Skeletal muscle tissue (tissue), 5 donors: ENCODE results near the gene TMEM164. TPM values are rescaled to one million over a fixed set of nuclear protein-coding genes. Genes with fewer than 3 reads are reported as not detected.

ENCODE experiments used
- H3K27ac ChIP-seq: one replicate; pipeline ENCODE4 v1.7.0; 2013; ENCODE audit warnings: mild to moderate bottlenecking, low read depth, low read length, inconsistent platforms
- H3K27me3 ChIP-seq, 3 donors: one replicate each; pipeline ENCODE4 v1.7.0; 2013; ENCODE audit warnings: low read length in 3 of 3; ENCODE audit not compliant: control insufficient read depth in 3 of 3, insufficient read depth in 3 of 3
- H3K36me3 ChIP-seq, 3 donors: one replicate each; pipeline ENCODE4 v1.7.0; 2013; ENCODE audit warnings: low read length in 3 of 3; ENCODE audit not compliant: control insufficient read depth in 3 of 3, insufficient read depth in 3 of 3
- H3K4me1 ChIP-seq, 3 donors: one replicate each; pipeline ENCODE4 v1.7.0; 2013; ENCODE audit warnings: low read length in 3 of 3, mild to moderate bottlenecking in 3 of 3; ENCODE audit not compliant: control insufficient read depth in 3 of 3, insufficient read depth in 3 of 3
- H3K4me3 ChIP-seq, 3 donors: one replicate each; pipeline ENCODE4 v1.7.0; 2013; ENCODE audit warnings: low read length in 3 of 3
- H3K9ac ChIP-seq, 3 donors: one replicate each; pipeline ENCODE4 v1.7.0; 2013; ENCODE audit warnings: low read length in 3 of 3, mild to moderate bottlenecking in 3 of 3, moderate library complexity in 2 of 3, low read depth in 1 of 3
- H3K9me3 ChIP-seq, 3 donors: one replicate each; pipeline ENCODE4 v1.7.0; 2013; ENCODE audit warnings: low read length in 3 of 3; ENCODE audit not compliant: control insufficient read depth in 3 of 3
- small RNA-seq: library from RNA; depleted of rRNA; stranded (forward); fragments of <200 nt; gene quantifications from one replicate; pipeline ENCODE3, GENCODE V24; 2014
- total RNA-seq: library from RNA; depleted of rRNA; stranded (reverse); fragments of >200 nt; gene quantifications from one replicate; pipeline ENCODE4 v1.2.3, GENCODE V29; 2014
- donor health status: Osteomylitis.

Gene TMEM164
- total RNA-seq, 1 donor from 2014 or later: 15.1 TPM

GRCh38 chrX:110216027-110216426 lies 213.1 kb downstream of the TMEM164 start:
- Histone ChIP-seq H3K36me3 (no peaks in the 10 kb centered on the region), H3K4me3 (no peak overlapping the region), H3K4me1 (no peaks in the 10 kb centered on the region), H3K27me3 (no peaks in the 10 kb centered on the region), H3K27ac (no peak overlapping the region), H3K9me3 (no peaks in the 10 kb centered on the region), H3K9ac (no peak overlapping the region)

GRCh38 chrX:110218591-110218990 lies 215.7 kb downstream of the TMEM164 start:
- Histone ChIP-seq H3K27ac (no peak overlapping the region), H3K27me3 (no peaks in the 10 kb centered on the region), H3K9me3 (no peaks in the 10 kb centered on the region), H3K4me1 (no peaks in the 10 kb centered on the region), H3K9ac (no peak overlapping the region), H3K4me3 (no peak overlapping the region), H3K36me3 (no peaks in the 10 kb centered on the region)

GRCh38 chrX:110219920-110220319 lies 217.0 kb downstream of the TMEM164 start:
- H3K4me3 ChIP-seq: no peak overlapping the region
- H3K4me1 ChIP-seq: no peaks in the 10 kb centered on the region
- H3K27ac ChIP-seq: no peak overlapping the region
- H3K9ac ChIP-seq: no peak overlapping the region
- no peaks in the 10 kb centered on the region for H3K27me3 ChIP-seq
- H3K9me3 ChIP-seq: no peaks in the 10 kb centered on the region
- no peaks in the 10 kb centered on the region for H3K36me3 ChIP-seq

GRCh38 chrX:110222497-110223257 lies 219.8 kb downstream of the TMEM164 start:
- no peaks in the 10 kb centered on the region for H3K9me3 ChIP-seq

GRCh38 chrX:110224926-110225617 lies 222.2 kb downstream of the TMEM164 start:
- H3K36me3 ChIP-seq: no peaks in the 10 kb centered on the region
- H3K27ac ChIP-seq: no peak overlapping the region
- no peaks in the 10 kb centered on the region for H3K27me3 ChIP-seq
- no peak overlapping the region for H3K4me3 ChIP-seq
- no peaks in the 10 kb centered on the region for H3K4me1 ChIP-seq
- H3K9me3 ChIP-seq: no peaks in the 10 kb centered on the region
- no peak overlapping the region for H3K9ac ChIP-seq

More at GRCh38 chrX:110222497-110223257, 219.8 kb downstream of the TMEM164 start:
- Histone ChIP-seq H3K27me3 (no peaks in the 10 kb centered on the region), H3K4me1 (no peaks in the 10 kb centered on the region), H3K27ac (no peak overlapping the region), H3K4me3 (no peak overlapping the region), H3K9ac (no peak overlapping the region), H3K36me3 (no peaks in the 10 kb centered on the region)

- H3K36me3 ChIP-seq: no peaks in the 10 kb centered on the region
- no peaks in the 10 kb centered on the region for H3K4me1 ChIP-seq
- no peaks in the 10 kb centered on the region for H3K9me3 ChIP-seq
- H3K27ac ChIP-seq: no peak overlapping the region
- H3K27me3 ChIP-seq: no peaks in the 10 kb centered on the region
- no peak overlapping the region for H3K9ac ChIP-seq
- H3K4me3 ChIP-seq: no peak overlapping the region
Measured at GRCh38 chrX:110226931-110227330, 224.0 kb downstream of the TMEM164 start.

Small RNAs within 50 kb of the gene (small RNA-seq; reads per million reads assigned to genes)
- gene MIR3978 (not detected), gene MIR652 (44.8 reads per million, percentile 95 among the genes with 10 or more reads in this experiment), gene SNORD96B (0.97 reads per million, percentile 77 among the genes with 10 or more reads in this experiment)
